Measurements from ENCODE around the gene ASB9. TPM values are rescaled to one million over a fixed set of nuclear protein-coding genes. Genes with fewer than 3 reads are reported as not detected.

ASB9 gene, protein sequence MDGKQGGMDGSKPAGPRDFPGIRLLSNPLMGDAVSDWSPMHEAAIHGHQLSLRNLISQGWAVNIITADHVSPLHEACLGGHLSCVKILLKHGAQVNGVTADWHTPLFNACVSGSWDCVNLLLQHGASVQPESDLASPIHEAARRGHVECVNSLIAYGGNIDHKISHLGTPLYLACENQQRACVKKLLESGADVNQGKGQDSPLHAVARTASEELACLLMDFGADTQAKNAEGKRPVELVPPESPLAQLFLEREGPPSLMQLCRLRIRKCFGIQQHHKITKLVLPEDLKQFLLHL
- total RNA-seq, result 1 to 10 TPM; 1.6 to 4.9 TPM

DNA sequence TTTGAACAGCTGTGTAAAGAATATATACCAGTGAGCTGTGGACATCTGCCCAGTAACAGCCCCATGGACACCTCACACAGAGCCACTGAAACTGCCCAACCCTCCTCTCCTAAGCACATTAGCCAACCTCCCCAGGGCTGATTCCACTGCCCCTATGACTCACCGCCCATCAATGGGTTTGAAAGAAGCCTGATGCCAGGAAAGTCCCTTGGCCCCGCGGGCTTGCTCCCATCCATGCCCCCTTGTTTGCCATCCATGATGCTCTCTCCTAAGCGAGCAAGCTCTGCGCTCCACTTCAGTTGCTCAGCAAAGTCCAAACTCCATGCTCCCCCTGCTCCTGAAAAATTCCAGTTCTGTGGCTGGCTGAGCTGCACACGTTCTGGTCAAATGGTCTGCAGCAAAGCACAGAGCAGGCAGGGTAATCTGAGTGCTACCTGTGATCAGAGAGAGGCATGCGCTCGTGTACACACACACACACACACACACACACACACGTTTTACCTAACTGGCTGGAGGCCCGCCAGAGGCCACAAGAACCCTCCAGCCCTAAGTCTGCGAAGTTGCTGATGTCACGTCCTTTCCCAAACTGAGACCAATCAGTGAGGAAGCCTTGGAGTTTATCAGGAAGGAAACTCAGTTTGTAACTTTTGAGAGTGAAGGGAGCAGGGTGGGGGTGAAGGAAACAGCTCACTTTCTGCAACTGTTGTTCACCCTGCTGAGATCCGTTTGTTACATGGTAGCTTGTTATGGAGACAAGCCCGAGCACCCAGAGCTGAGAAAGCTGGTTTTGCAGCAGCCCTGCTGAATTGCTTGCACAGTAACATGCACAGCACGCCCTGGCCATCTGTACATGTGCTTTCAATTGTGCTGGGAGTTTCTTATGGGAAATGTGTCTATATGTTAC is at the start of gene ASB9:
TSS of gene ASB9 (minus strand) at position 466 of the 904 bp plus-strand sequence. CDS start at position 257, 209 bp downstream.
- H3K27ac ChIP-seq, result peak within 1 kb of the TSS; percentile 57 to 84 (median 68)
- H3K9me3 ChIP-seq, result no peaks in the 10 kb centered on the region
- no peaks in the 10 kb centered on the region for H3K27me3 ChIP-seq
- TF ChIP-seq POLR2A (IDR thresholded peaks at IDR 0.05), result peak; percentile 11 to 42 (median 32)
- TF ChIP-seq, protein P1, sequence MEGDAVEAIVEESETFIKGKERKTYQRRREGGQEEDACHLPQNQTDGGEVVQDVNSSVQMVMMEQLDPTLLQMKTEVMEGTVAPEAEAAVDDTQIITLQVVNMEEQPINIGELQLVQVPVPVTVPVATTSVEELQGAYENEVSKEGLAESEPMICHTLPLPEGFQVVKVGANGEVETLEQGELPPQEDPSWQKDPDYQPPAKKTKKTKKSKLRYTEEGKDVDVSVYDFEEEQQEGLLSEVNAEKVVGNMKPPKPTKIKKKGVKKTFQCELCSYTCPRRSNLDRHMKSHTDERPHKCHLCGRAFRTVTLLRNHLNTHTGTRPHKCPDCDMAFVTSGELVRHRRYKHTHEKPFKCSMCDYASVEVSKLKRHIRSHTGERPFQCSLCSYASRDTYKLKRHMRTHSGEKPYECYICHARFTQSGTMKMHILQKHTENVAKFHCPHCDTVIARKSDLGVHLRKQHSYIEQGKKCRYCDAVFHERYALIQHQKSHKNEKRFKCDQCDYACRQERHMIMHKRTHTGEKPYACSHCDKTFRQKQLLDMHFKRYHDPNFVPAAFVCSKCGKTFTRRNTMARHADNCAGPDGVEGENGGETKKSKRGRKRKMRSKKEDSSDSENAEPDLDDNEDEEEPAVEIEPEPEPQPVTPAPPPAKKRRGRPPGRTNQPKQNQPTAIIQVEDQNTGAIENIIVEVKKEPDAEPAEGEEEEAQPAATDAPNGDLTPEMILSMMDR (IDR thresholded peaks at IDR 0.05), result no peak
- WGBS, 2 donors, result 3 to 40% methylated on average over 1 to 8 of the region's 15 CpGs
- DNase-seq (peak; percentile 74 to 84 (median 82)), ATAC-seq (peak; percentile 88)
- no peak within 1 kb of the TSS for H3K4me3 ChIP-seq
- H3K4me1 ChIP-seq, result no peaks in the 10 kb centered on the region
- intact Hi-C loops (cut with DNase I), result no loop called here
- H3K36me3 ChIP-seq (replicated peaks in 1 of 2; ENCODE audit: insufficient read depth in 1 of 2, low read depth in 2 of 2), result no peaks in the 10 kb centered on the region

DNA sequence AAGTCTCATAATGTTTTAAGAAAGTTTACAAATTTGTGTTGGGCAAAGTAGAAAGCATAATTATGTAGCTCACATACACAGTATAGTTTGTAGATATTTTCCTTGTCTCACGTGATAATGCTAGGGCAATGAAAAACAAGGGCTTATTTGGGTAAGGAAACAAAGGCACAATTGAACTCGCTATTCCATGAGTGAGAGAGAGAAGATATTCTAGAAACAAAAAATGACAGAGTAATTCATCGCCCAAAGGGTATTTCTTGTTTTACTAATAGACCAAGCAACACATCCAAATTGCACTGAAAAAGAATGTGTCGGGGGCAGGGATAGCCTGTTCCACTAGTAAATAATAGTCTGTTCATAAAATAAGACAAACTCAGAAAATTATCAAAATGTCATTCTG is 49.2 kb upstream of the ASB9 start:
- no peaks in the 10 kb centered on the region for H3K27me3 ChIP-seq
- no peaks in the 10 kb centered on the region for H3K9me3 ChIP-seq
- DNase-seq (no peak), ATAC-seq (no peak)
- H3K27ac ChIP-seq, result no peak overlapping the region
- WGBS, 2 donors, result 95 to 96% methylated on average over 4 of the region's 4 CpGs
- intact Hi-C loops (cut with DNase I), result no loop called here
- no peak for TF ChIP-seq POLR2A (IDR thresholded peaks at IDR 0.05)
- TF ChIP-seq, protein P1 (IDR thresholded peaks at IDR 0.05), result no peak
- H3K4me3 ChIP-seq, result no peak overlapping the region
- no peaks in the 10 kb centered on the region for H3K4me1 ChIP-seq
- no peaks in the 10 kb centered on the region for H3K36me3 ChIP-seq (replicated peaks in 1 of 2; ENCODE audit: insufficient read depth in 1 of 2, low read depth in 2 of 2)

DNA sequence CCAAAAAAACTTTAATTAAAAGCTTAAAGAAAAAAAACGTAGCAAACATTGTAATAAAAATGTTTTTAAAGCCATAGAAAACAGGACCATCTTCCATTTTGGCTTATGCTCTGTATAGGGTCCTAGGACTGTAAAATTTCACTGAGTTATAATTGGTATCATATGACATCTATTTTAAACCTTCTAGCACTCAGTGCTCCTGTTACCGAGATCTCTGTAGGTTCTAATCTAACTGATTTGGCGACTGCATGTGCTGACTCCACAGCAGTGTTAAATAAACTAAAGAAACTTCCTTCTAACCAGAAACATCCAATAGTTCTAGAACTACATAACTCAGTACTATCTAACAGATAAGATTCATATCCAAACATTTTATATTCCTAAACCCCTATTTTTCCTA is 45.6 kb upstream of the ASB9 start, which contains the start of gene ASB11:
TSS of gene ASB11 (minus strand) at position 132 of the 400 bp plus-strand sequence. CDS start at position 97, 35 bp downstream.
- H3K4me3 ChIP-seq, result no peak within 1 kb of the TSS
- DNase-seq, result no peak
- H3K27ac ChIP-seq, result peak within 1 kb of the TSS in 1 of 4 donors; percentile 34
- WGBS, 2 donors, result 40 to 45% methylated on average over 3 of the region's 3 CpGs
- H3K36me3 ChIP-seq (replicated peaks in 1 of 2; ENCODE audit: insufficient read depth in 1 of 2, low read depth in 2 of 2), result no peaks in the 10 kb centered on the region
- TF ChIP-seq POLR2A (IDR thresholded peaks at IDR 0.05), result no peak
- TF ChIP-seq, protein P1 (IDR thresholded peaks at IDR 0.05), result no peak
- intact Hi-C loops (cut with DNase I), result no loop called here
- no peaks in the 10 kb centered on the region for H3K9me3 ChIP-seq
- no peak for ATAC-seq
- H3K27me3 ChIP-seq, result no peaks in the 10 kb centered on the region
- peaks cover 2% of the 10 kb centered on the region for H3K4me1 ChIP-seq

DNA sequence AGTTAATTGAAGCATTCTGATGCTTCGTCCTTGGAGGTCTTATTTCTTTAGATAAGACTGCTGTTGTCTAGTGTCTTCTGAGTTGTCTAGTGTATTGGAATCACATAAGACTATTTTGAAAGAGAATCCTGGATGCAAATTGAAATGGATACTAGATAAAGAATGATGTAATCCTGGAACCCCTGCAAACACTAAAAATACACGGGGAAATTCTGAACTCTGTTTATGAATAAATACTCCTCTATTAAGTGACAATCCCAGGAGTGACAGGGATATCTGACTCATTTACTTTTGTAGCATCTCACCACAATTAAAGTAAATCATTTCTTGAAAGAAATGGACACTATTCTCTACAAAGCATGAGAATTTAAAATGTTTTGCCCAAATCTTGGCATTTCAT is 44.6 kb upstream of the ASB9 start:
- H3K36me3 ChIP-seq (replicated peaks in 1 of 2; ENCODE audit: insufficient read depth in 1 of 2, low read depth in 2 of 2), result no peaks in the 10 kb centered on the region
- H3K4me1 ChIP-seq, result peaks cover 4% of the 10 kb centered on the region
- no peaks in the 10 kb centered on the region for H3K27me3 ChIP-seq
- no peak overlapping the region for H3K27ac ChIP-seq
- no peak for TF ChIP-seq POLR2A (IDR thresholded peaks at IDR 0.05)
- TF ChIP-seq, protein P1 (IDR thresholded peaks at IDR 0.05), result no peak
- no peak overlapping the region for H3K4me3 ChIP-seq
- no peak for DNase-seq
- ATAC-seq, result no peak
- intact Hi-C loops (cut with DNase I), result no loop called here
- no peaks in the 10 kb centered on the region for H3K9me3 ChIP-seq
- WGBS, 2 donors, result 39 to 49% methylated on average over 2 of the region's 2 CpGs
